Tongue (tissue), 3 donors: ENCODE results near the gene RASSF6. TPM values are rescaled to one million over a fixed set of nuclear protein-coding genes. Genes with fewer than 3 reads are reported as not detected.
"Not testable (repeated sequence)": the region's sequence is repeated elsewhere in the genome, so short reads cannot be mapped to it uniquely, and the experiment has no call there.

Experiments used
- DNase-seq: peaks from one replicate; pipeline ENCODE4 v3.0.0-alpha.2; 2015
- small RNA-seq: library from RNA; depleted of rRNA; stranded (forward); fragments of <200 nt; gene quantifications from one replicate; pipeline ENCODE3, GENCODE V24; 2014; ENCODE audit warnings: low replicate concordance
- total RNA-seq: library from RNA; depleted of rRNA; stranded (reverse); fragments of >200 nt; gene quantifications from one replicate; pipeline ENCODE4 v1.2.3, GENCODE V29; 2014

Gene RASSF6
- total RNA-seq, 1 donor from 2014 or later = 3.3 TPM

GRCh38 chr4:73576381-73576780 is 43.9 kb downstream of the RASSF6 start:
- DNase-seq = no peak

- no peak for DNase-seq
Observed at GRCh38 chr4:73575660-73576059, 44.6 kb downstream of the RASSF6 start.

- peak; percentile 89 for DNase-seq
Observed at GRCh38 chr4:73573794-73574528, 46.3 kb downstream of the RASSF6 start.

GRCh38 chr4:73550865-73551264 is 69.4 kb downstream of the RASSF6 start:
- DNase-seq = not testable (repeated sequence)

DNA sequence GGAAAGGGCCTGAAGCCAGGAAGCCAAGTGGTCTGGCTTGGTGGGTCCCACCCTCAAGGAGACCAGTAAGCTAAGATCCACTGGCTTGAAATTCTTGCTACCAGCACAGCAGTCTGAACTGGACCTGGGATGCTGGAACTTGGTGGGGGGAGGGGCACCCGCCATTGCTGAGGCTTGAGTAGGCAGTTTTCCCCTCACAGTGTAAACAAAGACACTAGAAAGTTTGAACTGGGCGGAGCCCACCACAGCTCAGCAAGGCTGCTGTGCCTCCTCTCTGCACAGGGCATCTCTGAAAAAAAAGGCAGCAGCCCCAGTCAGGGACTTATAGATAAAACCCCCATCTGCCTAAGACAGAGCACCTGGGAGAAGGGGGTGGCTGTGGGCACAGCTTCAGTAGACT is 75.6 kb downstream of the RASSF6 start:
- no peak for DNase-seq

- DNase-seq = no peak
Observed at GRCh38 chr4:73541251-73541650, 79.0 kb downstream of the RASSF6 start.

DNA sequence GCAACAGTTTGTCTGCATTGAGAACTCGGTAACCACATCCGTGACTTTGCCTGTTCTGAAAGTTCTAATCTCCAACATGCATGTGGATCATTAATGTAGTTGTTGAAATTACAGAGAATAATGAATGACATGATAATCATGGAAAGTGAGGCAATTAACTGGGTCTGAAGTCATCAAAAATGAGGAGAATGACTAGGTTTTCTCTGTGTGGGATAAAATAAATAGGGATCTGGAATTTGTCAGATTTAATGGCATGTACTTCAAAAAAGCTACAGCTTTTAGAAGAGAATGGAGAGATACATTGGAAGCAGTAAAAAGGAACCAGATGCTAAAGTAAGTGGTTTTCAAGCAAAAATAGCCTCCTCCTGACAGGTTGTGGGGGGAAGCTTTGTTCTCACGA is 79.4 kb downstream of the RASSF6 start:
- DNase-seq = no peak

GRCh38 chr4:73539386-73539785 is 80.8 kb downstream of the RASSF6 start:
- no peak for DNase-seq

GRCh38 chr4:73538162-73538561 is 82.1 kb downstream of the RASSF6 start:
- DNase-seq = no peak

- DNase-seq = no peak
Observed at GRCh38 chr4:73533515-73534422, 86.5 kb downstream of the RASSF6 start.

DNA sequence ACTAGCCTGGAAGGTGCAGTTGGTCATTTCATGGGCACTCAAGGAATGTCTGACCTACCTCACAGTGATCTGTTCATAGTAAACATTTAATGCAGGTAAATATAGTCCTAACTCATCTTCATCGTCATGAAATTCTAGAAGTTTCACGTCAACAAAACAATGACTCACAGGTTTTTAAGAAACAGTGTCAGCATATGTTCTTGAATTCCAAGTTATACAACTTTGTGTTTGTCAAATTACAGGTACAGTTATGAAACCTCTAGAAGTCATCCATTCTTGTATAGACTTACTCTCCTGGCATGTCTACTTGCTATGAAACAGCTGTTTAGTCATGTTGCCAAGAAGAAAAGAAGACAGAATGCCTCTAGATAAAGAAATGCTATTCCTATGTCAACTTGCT is 92.1 kb downstream of the RASSF6 start:
- no peak for DNase-seq

DNA sequence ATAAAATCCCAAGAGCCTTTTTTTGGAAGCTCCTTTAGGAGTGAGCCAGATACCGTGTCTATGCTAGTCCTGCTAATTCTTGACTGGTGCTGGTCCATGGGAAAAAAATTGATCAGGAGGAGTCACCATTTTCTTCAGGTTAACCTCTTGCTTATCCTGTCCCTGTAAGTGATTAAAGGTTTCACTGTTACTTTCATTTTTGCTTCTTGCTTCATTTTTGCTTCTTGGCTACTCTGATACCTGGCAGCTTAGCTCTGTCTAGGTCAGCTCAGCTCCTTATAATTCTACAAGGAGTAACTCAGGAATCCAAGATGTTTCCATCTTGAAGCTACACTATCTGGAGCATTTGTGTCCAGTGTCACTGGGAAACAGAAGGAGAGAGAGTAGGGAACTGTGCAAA is 93.0 kb downstream of the RASSF6 start:
- DNase-seq = no peak

DNA sequence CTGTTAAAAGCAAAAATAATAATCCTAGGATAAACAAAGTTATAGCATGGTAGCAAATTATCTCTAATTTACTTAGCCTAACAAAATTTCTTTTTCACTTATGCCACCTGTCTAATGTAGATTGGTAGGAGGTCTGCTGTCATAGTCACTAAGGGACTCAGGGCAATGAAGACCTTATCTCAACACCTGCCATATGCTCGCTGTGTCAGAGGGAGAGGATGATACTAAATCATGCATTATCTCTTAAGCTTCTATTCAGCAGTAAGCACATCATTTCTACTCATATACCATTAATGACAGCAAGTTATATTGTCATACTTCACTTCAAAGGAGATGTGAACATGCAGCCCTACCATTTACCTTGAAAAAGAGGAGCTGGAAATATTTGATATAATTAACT is 94.6 kb downstream of the RASSF6 start:
- no peak for DNase-seq

DNA sequence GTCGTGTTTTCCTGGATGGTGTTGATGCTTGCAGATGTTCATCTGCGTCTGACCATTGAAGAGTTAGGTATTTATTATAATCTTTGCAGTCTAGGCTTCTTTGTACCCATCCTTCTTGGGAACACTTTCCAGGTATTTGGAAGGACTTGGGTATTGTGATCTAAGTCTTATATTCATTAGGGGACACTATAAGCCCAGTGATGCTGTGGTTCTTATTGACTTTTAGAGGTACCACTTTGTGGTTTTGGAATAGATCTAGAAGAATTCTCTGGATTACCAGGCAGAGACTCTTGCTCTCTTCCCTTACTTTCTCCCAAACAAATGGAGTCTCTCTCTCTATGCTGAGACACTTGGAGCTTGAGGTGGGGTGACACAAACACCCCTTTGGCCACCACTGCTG is 97.1 kb downstream of the RASSF6 start:
- no peak for DNase-seq

Small RNAs within 50 kb of the gene (small RNA-seq; reads per million reads assigned to genes)
- gene AC074250.1 = not detected

Other genes with a start within 250 kb of the RASSF6 start
- gene ALB, start 216.1 kb downstream of the RASSF6 start, total RNA-seq = not detected
- not detected for gene AFP, start 184.2 kb downstream of the RASSF6 start, total RNA-seq
- not detected for gene AFM, start 138.7 kb downstream of the RASSF6 start, total RNA-seq
- gene CXCL8, start 120.1 kb upstream of the RASSF6 start, total RNA-seq = 9.6 TPM
- gene CXCL6, start 216.2 kb upstream of the RASSF6 start, total RNA-seq = 0.51 TPM
- not detected for gene PF4V1, start 232.9 kb upstream of the RASSF6 start, total RNA-seq
- 2.1 TPM for gene CXCL1, start 249.0 kb upstream of the RASSF6 start, total RNA-seq